GM12878 (cell line): ENCODE data around the gene TUB.

Experiments
- CEBPB ChIP-seq, 2 experiments: fragments of 150-350 bp in 1 of 2; IDR thresholded peaks; 2 replicates each; pipeline ENCODE4 v1.6.1; 2012 to 2014; ENCODE audit warnings: low read depth in 2 of 2, low read length in 2 of 2, borderline replicate concordance in 1 of 2, inconsistent platforms in 1 of 2
- NR2F1 ChIP-seq: fragments of 450-650 bp; conservative IDR thresholded peaks from 2 replicates; pipeline ENCODE4 v1.6.1; 2017; ENCODE audit warnings: mild to moderate bottlenecking
- POLR2A ChIP-seq: IDR thresholded peaks from 2 replicates; pipeline ENCODE4 v1.6.1; 2011; ENCODE audit warnings: low read depth, mild to moderate bottlenecking, low read length
- RAD51 ChIP-seq: fragments of 450-650 bp; IDR thresholded peaks from 2 replicates; pipeline ENCODE4 v1.6.1; 2016; ENCODE audit warnings: moderate library complexity, mild to moderate bottlenecking, inconsistent platforms
- SP1 ChIP-seq: IDR thresholded peaks from one replicate; pipeline ENCODE4 v1.6.1; 2011; ENCODE audit warnings: low read depth, low read length
- TBL1XR1 ChIP-seq: IDR thresholded peaks from 2 replicates; pipeline ENCODE4 v1.6.1; 2012; ENCODE audit warnings: low read depth, low read length, improper control_type of control experiment
- ZNF217 ChIP-seq: fragments of 450-650 bp; IDR thresholded peaks from 2 replicates; pipeline ENCODE4 v1.6.1; 2017; ENCODE audit warnings: antibody characterized with exemption, mild to moderate bottlenecking
- TF ChIP-seq, protein P1 (sequence below): fragments of 450-650 bp; IDR thresholded peaks from 2 replicates; pipeline ENCODE4 v1.6.1; 2016; ENCODE audit warnings: mild to moderate bottlenecking, moderate library complexity, borderline replicate concordance
- TF ChIP-seq, protein P2 (sequence below): fragments of 450-650 bp; IDR thresholded peaks from 2 replicates; pipeline ENCODE4 v1.6.1; 2017; ENCODE audit warnings: mild to moderate bottlenecking, moderate library complexity
- TF ChIP-seq, protein P3 (sequence below): fragments of 450-650 bp; formaldehyde crosslinking; IDR thresholded peaks from 2 replicates; pipeline ENCODE4 v1.4.0; 2022; ENCODE audit warnings: mild to moderate bottlenecking, moderate library complexity
- TF ChIP-seq, protein P4 (sequence below), 3 experiments: IDR thresholded peaks in 2 of 3; conservative IDR thresholded peaks in 1 of 3; 2 replicates each; pipeline ENCODE4 v1.5.1; 2011; ENCODE audit warnings: low read depth in 3 of 3, low read length in 3 of 3, mild to moderate bottlenecking in 3 of 3, control low read depth in 2 of 3, moderate library complexity in 2 of 3, inconsistent platforms in 1 of 3, mixed read lengths in 1 of 3; ENCODE audit not compliant: control insufficient read depth in 2 of 3, insufficient read depth in 1 of 3; ENCODE audit errors: extremely low read depth in 1 of 3
- TF ChIP-seq, protein P5 (sequence below): fragments of 450-650 bp; IDR thresholded peaks from 2 replicates; pipeline ENCODE4 v1.6.1; 2016; ENCODE audit warnings: mild to moderate bottlenecking

DNA sequence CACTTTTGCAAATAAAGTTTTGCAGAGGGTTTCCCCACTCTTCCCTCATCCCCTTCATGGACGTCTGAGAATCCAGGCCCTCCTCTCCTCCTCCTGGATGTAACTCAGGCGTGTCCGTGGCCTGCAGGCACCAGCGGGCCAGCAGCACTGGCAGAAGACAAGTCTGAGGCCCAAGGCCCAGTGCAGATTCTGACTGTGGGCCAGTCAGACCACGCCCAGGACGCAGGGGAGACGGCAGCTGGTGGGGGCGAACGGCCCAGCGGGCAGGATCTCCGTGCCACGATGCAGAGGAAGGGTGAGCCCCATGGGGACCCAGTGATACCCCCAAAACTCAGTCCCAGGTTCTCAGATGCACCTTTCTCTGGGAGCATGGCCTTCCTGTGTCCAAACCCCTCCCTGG lies 14.4 kb downstream of the TUB start:
- TF ChIP-seq, protein P1, sequence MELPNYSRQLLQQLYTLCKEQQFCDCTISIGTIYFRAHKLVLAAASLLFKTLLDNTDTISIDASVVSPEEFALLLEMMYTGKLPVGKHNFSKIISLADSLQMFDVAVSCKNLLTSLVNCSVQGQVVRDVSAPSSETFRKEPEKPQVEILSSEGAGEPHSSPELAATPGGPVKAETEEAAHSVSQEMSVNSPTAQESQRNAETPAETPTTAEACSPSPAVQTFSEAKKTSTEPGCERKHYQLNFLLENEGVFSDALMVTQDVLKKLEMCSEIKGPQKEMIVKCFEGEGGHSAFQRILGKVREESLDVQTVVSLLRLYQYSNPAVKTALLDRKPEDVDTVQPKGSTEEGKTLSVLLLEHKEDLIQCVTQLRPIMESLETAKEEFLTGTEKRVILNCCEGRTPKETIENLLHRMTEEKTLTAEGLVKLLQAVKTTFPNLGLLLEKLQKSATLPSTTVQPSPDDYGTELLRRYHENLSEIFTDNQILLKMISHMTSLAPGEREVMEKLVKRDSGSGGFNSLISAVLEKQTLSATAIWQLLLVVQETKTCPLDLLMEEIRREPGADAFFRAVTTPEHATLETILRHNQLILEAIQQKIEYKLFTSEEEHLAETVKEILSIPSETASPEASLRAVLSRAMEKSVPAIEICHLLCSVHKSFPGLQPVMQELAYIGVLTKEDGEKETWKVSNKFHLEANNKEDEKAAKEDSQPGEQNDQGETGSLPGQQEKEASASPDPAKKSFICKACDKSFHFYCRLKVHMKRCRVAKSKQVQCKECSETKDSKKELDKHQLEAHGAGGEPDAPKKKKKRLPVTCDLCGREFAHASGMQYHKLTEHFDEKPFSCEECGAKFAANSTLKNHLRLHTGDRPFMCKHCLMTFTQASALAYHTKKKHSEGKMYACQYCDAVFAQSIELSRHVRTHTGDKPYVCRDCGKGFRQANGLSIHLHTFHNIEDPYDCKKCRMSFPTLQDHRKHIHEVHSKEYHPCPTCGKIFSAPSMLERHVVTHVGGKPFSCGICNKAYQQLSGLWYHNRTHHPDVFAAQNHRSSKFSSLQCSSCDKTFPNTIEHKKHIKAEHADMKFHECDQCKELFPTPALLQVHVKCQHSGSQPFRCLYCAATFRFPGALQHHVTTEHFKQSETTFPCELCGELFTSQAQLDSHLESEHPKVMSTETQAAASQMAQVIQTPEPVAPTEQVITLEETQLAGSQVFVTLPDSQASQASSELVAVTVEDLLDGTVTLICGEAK, result no peak
- TF ChIP-seq TBL1XR1, result no peak
- TF ChIP-seq, protein P2, sequence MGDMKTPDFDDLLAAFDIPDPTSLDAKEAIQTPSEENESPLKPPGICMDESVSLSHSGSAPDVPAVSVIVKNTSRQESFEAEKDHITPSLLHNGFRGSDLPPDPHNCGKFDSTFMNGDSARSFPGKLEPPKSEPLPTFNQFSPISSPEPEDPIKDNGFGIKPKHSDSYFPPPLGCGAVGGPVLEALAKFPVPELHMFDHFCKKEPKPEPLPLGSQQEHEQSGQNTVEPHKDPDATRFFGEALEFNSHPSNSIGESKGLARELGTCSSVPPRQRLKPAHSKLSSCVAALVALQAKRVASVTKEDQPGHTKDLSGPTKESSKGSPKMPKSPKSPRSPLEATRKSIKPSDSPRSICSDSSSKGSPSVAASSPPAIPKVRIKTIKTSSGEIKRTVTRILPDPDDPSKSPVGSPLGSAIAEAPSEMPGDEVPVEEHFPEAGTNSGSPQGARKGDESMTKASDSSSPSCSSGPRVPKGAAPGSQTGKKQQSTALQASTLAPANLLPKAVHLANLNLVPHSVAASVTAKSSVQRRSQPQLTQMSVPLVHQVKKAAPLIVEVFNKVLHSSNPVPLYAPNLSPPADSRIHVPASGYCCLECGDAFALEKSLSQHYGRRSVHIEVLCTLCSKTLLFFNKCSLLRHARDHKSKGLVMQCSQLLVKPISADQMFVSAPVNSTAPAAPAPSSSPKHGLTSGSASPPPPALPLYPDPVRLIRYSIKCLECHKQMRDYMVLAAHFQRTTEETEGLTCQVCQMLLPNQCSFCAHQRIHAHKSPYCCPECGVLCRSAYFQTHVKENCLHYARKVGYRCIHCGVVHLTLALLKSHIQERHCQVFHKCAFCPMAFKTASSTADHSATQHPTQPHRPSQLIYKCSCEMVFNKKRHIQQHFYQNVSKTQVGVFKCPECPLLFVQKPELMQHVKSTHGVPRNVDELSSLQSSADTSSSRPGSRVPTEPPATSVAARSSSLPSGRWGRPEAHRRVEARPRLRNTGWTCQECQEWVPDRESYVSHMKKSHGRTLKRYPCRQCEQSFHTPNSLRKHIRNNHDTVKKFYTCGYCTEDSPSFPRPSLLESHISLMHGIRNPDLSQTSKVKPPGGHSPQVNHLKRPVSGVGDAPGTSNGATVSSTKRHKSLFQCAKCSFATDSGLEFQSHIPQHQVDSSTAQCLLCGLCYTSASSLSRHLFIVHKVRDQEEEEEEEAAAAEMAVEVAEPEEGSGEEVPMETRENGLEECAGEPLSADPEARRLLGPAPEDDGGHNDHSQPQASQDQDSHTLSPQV, result no peak
- TF ChIP-seq, protein P3, sequence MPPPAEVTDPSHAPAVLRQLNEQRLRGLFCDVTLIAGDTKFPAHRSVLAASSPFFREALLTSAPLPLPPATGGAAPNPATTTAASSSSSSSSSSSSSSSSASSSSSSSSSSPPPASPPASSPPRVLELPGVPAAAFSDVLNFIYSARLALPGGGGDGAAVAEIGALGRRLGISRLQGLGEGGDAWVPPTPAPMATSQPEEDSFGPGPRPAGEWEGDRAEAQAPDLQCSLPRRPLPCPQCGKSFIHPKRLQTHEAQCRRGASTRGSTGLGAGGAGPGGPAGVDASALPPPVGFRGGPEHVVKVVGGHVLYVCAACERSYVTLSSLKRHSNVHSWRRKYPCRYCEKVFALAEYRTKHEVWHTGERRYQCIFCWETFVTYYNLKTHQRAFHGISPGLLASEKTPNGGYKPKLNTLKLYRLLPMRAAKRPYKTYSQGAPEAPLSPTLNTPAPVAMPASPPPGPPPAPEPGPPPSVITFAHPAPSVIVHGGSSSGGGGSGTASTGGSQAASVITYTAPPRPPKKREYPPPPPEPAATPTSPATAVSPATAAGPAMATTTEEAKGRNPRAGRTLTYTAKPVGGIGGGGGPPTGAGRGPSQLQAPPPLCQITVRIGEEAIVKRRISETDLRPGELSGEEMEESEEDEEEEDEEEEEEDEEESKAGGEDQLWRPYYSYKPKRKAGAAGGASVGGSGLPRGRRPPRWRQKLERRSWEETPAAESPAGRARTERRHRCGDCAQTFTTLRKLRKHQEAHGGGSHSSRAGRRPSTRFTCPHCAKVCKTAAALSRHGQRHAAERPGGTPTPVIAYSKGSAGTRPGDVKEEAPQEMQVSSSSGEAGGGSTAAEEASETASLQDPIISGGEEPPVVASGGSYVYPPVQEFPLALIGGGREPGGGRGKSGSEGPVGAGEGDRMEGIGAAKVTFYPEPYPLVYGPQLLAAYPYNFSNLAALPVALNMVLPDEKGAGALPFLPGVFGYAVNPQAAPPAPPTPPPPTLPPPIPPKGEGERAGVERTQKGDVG (CRISPR knock-in tag), result no peak
- no peak for TF ChIP-seq SP1
- TF ChIP-seq, protein P4, sequence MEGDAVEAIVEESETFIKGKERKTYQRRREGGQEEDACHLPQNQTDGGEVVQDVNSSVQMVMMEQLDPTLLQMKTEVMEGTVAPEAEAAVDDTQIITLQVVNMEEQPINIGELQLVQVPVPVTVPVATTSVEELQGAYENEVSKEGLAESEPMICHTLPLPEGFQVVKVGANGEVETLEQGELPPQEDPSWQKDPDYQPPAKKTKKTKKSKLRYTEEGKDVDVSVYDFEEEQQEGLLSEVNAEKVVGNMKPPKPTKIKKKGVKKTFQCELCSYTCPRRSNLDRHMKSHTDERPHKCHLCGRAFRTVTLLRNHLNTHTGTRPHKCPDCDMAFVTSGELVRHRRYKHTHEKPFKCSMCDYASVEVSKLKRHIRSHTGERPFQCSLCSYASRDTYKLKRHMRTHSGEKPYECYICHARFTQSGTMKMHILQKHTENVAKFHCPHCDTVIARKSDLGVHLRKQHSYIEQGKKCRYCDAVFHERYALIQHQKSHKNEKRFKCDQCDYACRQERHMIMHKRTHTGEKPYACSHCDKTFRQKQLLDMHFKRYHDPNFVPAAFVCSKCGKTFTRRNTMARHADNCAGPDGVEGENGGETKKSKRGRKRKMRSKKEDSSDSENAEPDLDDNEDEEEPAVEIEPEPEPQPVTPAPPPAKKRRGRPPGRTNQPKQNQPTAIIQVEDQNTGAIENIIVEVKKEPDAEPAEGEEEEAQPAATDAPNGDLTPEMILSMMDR (IDR thresholded peaks at IDR 0.05 in 2 of 3, conservative IDR thresholded peaks at IDR 0.05 in 1 of 3; ENCODE audit: control insufficient read depth in 2 of 3, extremely low read depth in 1 of 3, insufficient read depth in 1 of 3, low read depth in 3 of 3, low read length in 3 of 3), result no peak
- TF ChIP-seq, protein P5, sequence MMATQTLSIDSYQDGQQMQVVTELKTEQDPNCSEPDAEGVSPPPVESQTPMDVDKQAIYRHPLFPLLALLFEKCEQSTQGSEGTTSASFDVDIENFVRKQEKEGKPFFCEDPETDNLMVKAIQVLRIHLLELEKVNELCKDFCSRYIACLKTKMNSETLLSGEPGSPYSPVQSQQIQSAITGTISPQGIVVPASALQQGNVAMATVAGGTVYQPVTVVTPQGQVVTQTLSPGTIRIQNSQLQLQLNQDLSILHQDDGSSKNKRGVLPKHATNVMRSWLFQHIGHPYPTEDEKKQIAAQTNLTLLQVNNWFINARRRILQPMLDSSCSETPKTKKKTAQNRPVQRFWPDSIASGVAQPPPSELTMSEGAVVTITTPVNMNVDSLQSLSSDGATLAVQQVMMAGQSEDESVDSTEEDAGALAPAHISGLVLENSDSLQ, result no peak
- TF ChIP-seq CEBPB (IDR thresholded peaks at IDR 0.05; ENCODE audit: borderline replicate concordance in 1 of 2, low read depth in 2 of 2, low read length in 2 of 2), result no peak
- TF ChIP-seq RAD51, result no peak
- no peak for TF ChIP-seq ZNF217
- TF ChIP-seq POLR2A, result no peak
- no peak for TF ChIP-seq NR2F1
